Smooth muscle cell (in vitro differentiated cells): ENCODE results near the gene WRAP73. TPM values are rescaled to one million over a fixed set of nuclear protein-coding genes. Genes with fewer than 3 reads are reported as not detected.

Experiments
- DNase-seq: peaks from one replicate; lab custom pipeline; 2025; ENCODE audit not compliant: unreplicated experiment; lab: John Stamatoyannopoulos, UW
- H2AFZ ChIP-seq: fragments of 200-600 bp; sonication (generic); 2 replicates; pipeline ENCODE4 v1.6.0; 2016; ENCODE audit warnings: antibody characterized with exemption, low read depth, mild to moderate bottlenecking
- H3F3A ChIP-seq: fragments of 200-600 bp; sonication (generic); 2 replicates; pipeline ENCODE4 v1.6.0; 2017; ENCODE audit warnings: antibody characterized with exemption, low read depth
- H3K27ac ChIP-seq: fragments of 200-600 bp; sonication (generic); 2 replicates; pipeline ENCODE4 v1.5.1; 2016; ENCODE audit warnings: low read depth, mild to moderate bottlenecking
- H3K27me3 ChIP-seq: fragments of 200-600 bp; sonication (generic); 2 replicates; pipeline ENCODE4 v1.6.1; 2016; ENCODE audit warnings: low read depth, mild to moderate bottlenecking
- H3K36me3 ChIP-seq: fragments of 200-600 bp; sonication (generic); 2 replicates; pipeline ENCODE4 v1.5.1; 2016; ENCODE audit warnings: low read depth
- H3K4me1 ChIP-seq: fragments of 200-600 bp; sonication (generic); 2 replicates; pipeline ENCODE4 v1.5.1; 2016; ENCODE audit warnings: low read depth
- H3K4me2 ChIP-seq: fragments of 200-600 bp; sonication (generic); 2 replicates; pipeline ENCODE4 v1.6.0; 2016; ENCODE audit warnings: mild to moderate bottlenecking
- H3K4me3 ChIP-seq: fragments of 200-600 bp; sonication (generic); 2 replicates; pipeline ENCODE4 v1.5.1; 2016; ENCODE audit warnings: mild to moderate bottlenecking
- H3K79me2 ChIP-seq: fragments of 200-600 bp; sonication (generic); 2 replicates; pipeline ENCODE4 v1.6.0; 2016; ENCODE audit warnings: low read depth, mild to moderate bottlenecking
- H3K9ac ChIP-seq: fragments of 200-600 bp; sonication (generic); 2 replicates; pipeline ENCODE4 v1.6.0; 2016; ENCODE audit warnings: low read depth
- H3K9me3 ChIP-seq: fragments of 200-600 bp; sonication (generic); replicated peaks from 2 replicates; pipeline ENCODE4 v1.5.1; 2016; ENCODE audit warnings: low read depth
- H4K20me1 ChIP-seq: fragments of 200-600 bp; sonication (generic); 2 replicates; pipeline ENCODE4 v1.6.0; 2016; ENCODE audit warnings: low read depth
- WGBS: methylation state at CpG from one replicate; pipeline ENCODE4 v1.1.7; 2016; ENCODE audit warnings: low lambda C conversion rate; 5-methylcytosine and 5-hydroxymethylcytosine counted together
- polyA plus RNA-seq: library from polyadenylated mRNA; unstranded; fragments of >200 nt; fragmentation: Nextera tagmentation; extraction: Ambion mirVana; gene quantifications from 2 replicates; pipeline ENCODE4 v1.2.1, GENCODE V29; 2016
- total RNA-seq: library from RNA; depleted of rRNA; stranded (reverse); fragments of >200 nt; gene quantifications from 2 replicates; pipeline ENCODE4 v1.2.3, GENCODE V29; 2014
- TF ChIP-seq, protein P1 (sequence below): fragments of 200-600 bp; sonication (generic); IDR thresholded peaks from 2 replicates; pipeline ENCODE4 v1.5.1; 2017; ENCODE audit warnings: borderline replicate concordance, mild to moderate bottlenecking, antibody characterized with exemption; ENCODE audit not compliant: insufficient read depth, poor library complexity, severe bottlenecking

Gene WRAP73
- total and polyA plus RNA-seq, 2 experiments from 2014 or later = 17.2 to 20.8 TPM

DNA sequence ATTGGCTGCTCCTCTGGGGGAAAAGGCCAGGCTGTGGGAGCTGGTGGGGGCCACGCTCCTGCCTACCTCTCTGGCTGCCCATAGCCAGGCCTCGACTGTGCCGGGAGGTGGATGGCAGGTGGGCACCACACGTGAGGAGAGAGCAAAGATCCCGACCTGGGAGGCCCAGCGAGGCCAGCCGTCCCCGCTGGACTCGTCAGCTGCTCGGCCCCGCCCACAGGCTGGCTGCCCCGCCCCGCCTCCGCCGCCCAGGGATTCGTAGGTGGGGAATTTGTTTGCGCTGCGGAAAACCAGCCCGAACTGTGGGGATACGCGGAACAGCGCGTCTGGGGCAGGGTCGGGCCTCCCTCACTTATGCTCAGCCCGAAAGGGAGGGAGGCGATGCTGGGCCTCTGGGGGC, 34.1 kb upstream of the WRAP73 start:
- no peaks in the 10 kb centered on the region for H4K20me1 ChIP-seq
- H3K27ac ChIP-seq = no peak overlapping the region
- H3K4me3 ChIP-seq = no peak overlapping the region
- peak overlapping the region; percentile 87 for H2AFZ ChIP-seq
- peaks cover 3% of the 10 kb centered on the region for H3K4me1 ChIP-seq
- H3K4me2 ChIP-seq = peak overlapping the region; percentile 79
- H3F3A ChIP-seq = no peaks in the 10 kb centered on the region
- no peak for DNase-seq
- no peaks in the 10 kb centered on the region for H3K27me3 ChIP-seq
- H3K79me2 ChIP-seq = no peaks in the 10 kb centered on the region
- H3K9me3 ChIP-seq = no peaks in the 10 kb centered on the region
- TF ChIP-seq, protein P1, sequence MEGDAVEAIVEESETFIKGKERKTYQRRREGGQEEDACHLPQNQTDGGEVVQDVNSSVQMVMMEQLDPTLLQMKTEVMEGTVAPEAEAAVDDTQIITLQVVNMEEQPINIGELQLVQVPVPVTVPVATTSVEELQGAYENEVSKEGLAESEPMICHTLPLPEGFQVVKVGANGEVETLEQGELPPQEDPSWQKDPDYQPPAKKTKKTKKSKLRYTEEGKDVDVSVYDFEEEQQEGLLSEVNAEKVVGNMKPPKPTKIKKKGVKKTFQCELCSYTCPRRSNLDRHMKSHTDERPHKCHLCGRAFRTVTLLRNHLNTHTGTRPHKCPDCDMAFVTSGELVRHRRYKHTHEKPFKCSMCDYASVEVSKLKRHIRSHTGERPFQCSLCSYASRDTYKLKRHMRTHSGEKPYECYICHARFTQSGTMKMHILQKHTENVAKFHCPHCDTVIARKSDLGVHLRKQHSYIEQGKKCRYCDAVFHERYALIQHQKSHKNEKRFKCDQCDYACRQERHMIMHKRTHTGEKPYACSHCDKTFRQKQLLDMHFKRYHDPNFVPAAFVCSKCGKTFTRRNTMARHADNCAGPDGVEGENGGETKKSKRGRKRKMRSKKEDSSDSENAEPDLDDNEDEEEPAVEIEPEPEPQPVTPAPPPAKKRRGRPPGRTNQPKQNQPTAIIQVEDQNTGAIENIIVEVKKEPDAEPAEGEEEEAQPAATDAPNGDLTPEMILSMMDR = no peak
- H3K9ac ChIP-seq = no peak overlapping the region
- 15% methylated on average over 23 of the region's 26 CpGs for WGBS
- no peaks in the 10 kb centered on the region for H3K36me3 ChIP-seq

DNA sequence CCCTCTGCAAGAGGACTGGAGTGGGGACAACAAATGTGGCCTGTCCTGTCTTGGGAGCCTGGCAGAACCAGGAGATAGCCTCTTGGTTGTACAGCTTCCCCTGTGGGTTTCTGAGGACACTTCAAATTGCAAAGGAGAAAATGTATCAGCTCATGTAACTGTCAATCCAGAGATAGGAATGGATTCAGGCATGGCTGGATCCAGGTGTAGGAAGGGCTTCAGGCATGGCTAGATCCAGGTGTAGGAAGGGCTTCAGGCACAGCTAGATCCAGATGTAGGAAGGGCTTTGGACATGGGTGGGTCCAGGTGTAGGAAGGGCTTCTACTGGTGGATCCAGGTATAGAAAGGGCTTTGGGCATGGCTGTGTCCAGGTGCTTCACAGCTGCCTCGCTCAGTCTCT, 33.3 kb upstream of the WRAP73 start:
- Histone ChIP-seq H3K36me3 (no peaks in the 10 kb centered on the region), H3K9me3 (no peaks in the 10 kb centered on the region), H3K4me3 (no peak overlapping the region), H3K27me3 (no peaks in the 10 kb centered on the region), H3F3A (no peaks in the 10 kb centered on the region), H3K27ac (no peak overlapping the region), H3K9ac (no peak overlapping the region), H2AFZ (no peak overlapping the region), H3K4me1 (peaks cover 3% of the 10 kb centered on the region), H3K79me2 (no peaks in the 10 kb centered on the region), H4K20me1 (no peaks in the 10 kb centered on the region), H3K4me2 (no peak overlapping the region)
- TF ChIP-seq, protein P1 = no peak
- DNase-seq = no peak
- 100% methylated on average over 1 of the region's 1 CpG for WGBS

DNA sequence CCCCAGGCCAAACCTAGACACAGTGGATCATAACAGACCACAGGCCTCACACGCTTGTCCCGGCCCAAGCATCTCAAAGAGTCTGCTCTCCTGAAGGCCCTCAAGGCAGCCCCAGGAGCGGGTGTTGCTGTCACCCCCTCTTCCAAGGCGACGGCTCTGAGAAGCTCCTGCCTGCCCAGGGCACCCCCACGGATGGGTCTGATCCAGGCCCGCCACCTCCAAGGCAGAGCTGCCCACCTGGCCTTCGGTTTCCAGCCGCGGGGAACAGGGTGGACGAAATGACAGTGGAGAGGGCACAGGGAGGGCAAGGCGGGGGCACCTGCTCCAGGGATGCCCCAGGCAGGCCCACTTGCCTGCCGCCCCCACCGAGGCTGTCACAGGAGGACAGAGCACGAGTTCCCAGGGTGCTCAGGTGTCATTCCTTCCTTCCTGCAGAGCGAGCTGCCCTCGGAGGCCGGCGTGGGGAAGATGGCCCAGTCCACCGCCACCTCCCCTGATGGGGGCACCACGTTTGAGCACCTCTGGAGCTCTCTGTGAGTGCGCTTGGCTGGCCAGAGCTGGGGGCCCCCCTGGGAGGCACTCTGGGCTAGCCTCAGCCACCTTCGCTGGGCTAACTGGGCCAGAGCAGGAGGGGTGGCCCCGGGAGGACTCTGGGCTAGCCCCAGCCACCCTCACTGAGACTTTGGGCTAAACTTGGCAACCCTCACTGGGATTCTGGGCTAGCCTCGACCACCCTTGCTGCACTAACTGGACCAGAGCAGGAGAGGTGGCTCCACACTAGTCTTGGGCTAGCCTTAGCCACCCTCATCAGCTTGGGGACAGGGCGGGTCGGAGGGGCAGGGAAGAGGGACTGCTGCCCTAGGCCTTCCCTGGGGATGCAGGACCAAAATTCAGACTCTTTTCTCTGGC, 32.2 kb upstream of the WRAP73 start:
- WGBS = 92% methylated on average over 24 of the region's 27 CpGs
- Histone ChIP-seq H3K27ac (no peak overlapping the region), H3K9me3 (no peaks in the 10 kb centered on the region), H3K79me2 (no peaks in the 10 kb centered on the region), H3K4me1 (peaks cover 3% of the 10 kb centered on the region), H3K36me3 (no peaks in the 10 kb centered on the region), H3K9ac (no peak overlapping the region), H3K4me3 (no peak overlapping the region), H2AFZ (no peak overlapping the region), H3K27me3 (no peaks in the 10 kb centered on the region), H4K20me1 (no peaks in the 10 kb centered on the region), H3K4me2 (no peak overlapping the region), H3F3A (no peaks in the 10 kb centered on the region)
- DNase-seq = no peak
- TF ChIP-seq, protein P1 = no peak
